Measurements from ENCODE around the gene BNIP3. TPM values are rescaled to one million over a fixed set of nuclear protein-coding genes. Genes with fewer than 3 reads are reported as not detected.

The BNIP3 gene
- total and polyA plus RNA-seq, 2 donors (not counting 3 experiments of a cell fraction or from before 2014, with no cell fraction given): 51.4 to 53.3 TPM

DNA sequence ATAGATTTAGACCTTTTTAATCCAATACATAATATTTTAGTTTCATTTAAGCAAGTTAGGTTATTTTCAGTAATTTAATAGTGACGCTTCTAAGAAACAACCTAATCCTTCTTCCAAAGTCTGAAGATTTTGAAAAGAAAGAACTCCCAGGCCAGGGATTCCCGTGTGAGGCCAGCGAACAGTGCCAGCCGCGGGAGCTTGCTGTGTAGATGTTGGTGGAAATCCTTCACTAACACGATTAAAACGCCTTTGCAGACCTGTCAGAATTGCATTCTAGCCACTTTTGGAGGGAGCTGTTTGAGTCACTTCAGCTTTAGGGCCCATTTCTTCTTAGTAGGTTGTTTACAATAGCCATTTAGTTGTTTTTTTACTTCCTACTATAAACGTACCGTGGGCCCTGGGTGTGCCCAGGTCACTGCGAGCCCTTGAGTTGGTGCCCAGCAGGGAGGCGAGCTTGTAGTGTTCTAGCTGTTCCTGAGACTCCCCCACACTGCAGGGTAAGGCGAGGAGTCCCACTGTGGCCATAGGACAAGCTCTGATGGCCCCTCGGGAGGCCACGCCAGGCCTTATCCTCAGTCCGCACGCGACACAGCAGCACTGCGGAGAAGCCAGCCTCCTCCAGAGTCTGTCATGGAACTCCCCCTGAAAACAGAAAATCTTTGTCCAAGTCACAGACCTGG, 48.6 kb downstream of the BNIP3 start:
- H3K36me3 ChIP-seq (ENCODE audit: control insufficient read depth in 2 of 2, extremely low read depth in 1 of 2, insufficient read depth in 2 of 2, low read length in 2 of 2): peaks cover 0 to 7% of the 10 kb centered on the region in 2 experiments
- H4K20me1 ChIP-seq (replicated peaks; ENCODE audit: control insufficient read depth, extremely low read depth, insufficient read depth, low read length): no peaks in the 10 kb centered on the region
- FAIRE-seq (no peak), DNase-seq (ENCODE audit: low read depth, low spot score) (no peak)
- no peaks in the 10 kb centered on the region for H3K27me3 ChIP-seq (ENCODE audit: control insufficient read depth in 2 of 2, insufficient read depth in 2 of 2, low read length in 2 of 2)
- H3K9me3 ChIP-seq (replicated peaks; ENCODE audit: control insufficient read depth, insufficient read depth, low read length): no peaks in the 10 kb centered on the region
- no peak for TF ChIP-seq POLR2AphosphoS5 (IDR thresholded peaks at IDR 0.05; ENCODE audit: insufficient read depth, low read depth, low read length)
- TF ChIP-seq CTCF (IDR thresholded peaks at IDR 0.05; ENCODE audit: extremely low read depth in 1 of 2, insufficient read depth in 1 of 2, low read depth in 1 of 2, low read length in 2 of 2): no peak
- no peak for TF ChIP-seq FOS (IDR thresholded peaks at IDR 0.05; ENCODE audit: borderline replicate concordance, insufficient read depth, low read length)
- TF ChIP-seq JUN (IDR thresholded peaks at IDR 0.05; ENCODE audit: borderline replicate concordance, insufficient read depth, insufficient read length, low read depth): no peak
- TF ChIP-seq MAX (IDR thresholded peaks at IDR 0.05; ENCODE audit: insufficient read depth, insufficient read length): no peak
- no peak for TF ChIP-seq POLR2A (IDR thresholded peaks at IDR 0.05; ENCODE audit: low read depth, low read length)
- no peak for TF ChIP-seq GATA2 (IDR thresholded peaks at IDR 0.05; ENCODE audit: insufficient read depth, insufficient read length, low read depth, low read length)
- TF ChIP-seq EZH2 (IDR thresholded peaks at IDR 0.05; ENCODE audit: borderline replicate concordance, low read depth, low read length, severe bottlenecking): no peak
- no peak for TF ChIP-seq MYC (IDR thresholded peaks at IDR 0.05; ENCODE audit: low read depth, low read length)
- H3K4me2 ChIP-seq (ENCODE audit: insufficient read depth, low read length): no peak overlapping the region
- ChIA-PET CTCF (interaction anchor here (0.9 to 2.0 kb wide), 2 partner anchors 10 to 13 kb away, joined by 3 to 15 read pairs; no protein-coding TSS in a partner anchor), POLR2A (interaction anchor here (0.7 to 0.8 kb wide), 2 partner anchors 10 to 33 kb away, joined by 3 to 4 read pairs; no protein-coding TSS in a partner anchor)
- no peak overlapping the region for H3K27ac ChIP-seq (ENCODE audit: insufficient read depth, low read depth, low read length)
- H3K9ac ChIP-seq (replicated peaks; ENCODE audit: extremely low read depth, insufficient read depth, low read length): no peak overlapping the region
- H3K4me1 ChIP-seq (ENCODE audit: control insufficient read depth, extremely low read depth, insufficient read depth, low read length): peaks cover 41% of the 10 kb centered on the region
- H3K79me2 ChIP-seq (ENCODE audit: control insufficient read depth, insufficient read depth, low read length): peaks cover 83% of the 10 kb centered on the region
- intact Hi-C loops (cut with micrococcal nuclease): no loop called here
- dilution Hi-C loops (cut with MboI; ENCODE audit: extremely low pct_ligation_motif_present, low sequenced_read_pairs): no loop called here
- H3K9me1 ChIP-seq (replicated peaks; ENCODE audit: control insufficient read depth, extremely low read depth, insufficient read depth, low read length): no peaks in the 10 kb centered on the region
- H2AFZ ChIP-seq (ENCODE audit: low read depth, low read length): no peak overlapping the region
- no peak overlapping the region for H3K4me3 ChIP-seq (replicated peaks in 1 of 3; ENCODE audit: insufficient read depth in 1 of 3, low read depth in 1 of 3, low read length in 3 of 3)
- no TSS peak for BruUV-seq (replicated peaks)

All from endothelial cell of umbilical vein (primary cell).